DOHH2 (cell line): ENCODE measurements around the gene MALT1.
A peak's percentile ranks its signal among the peaks of the same experiment; 100 is the strongest.

Experiments
- H3F3A ChIP-seq: fragments of 200-600 bp; sonication (generic), shearing (Covaris generic); 2 replicates; pipeline ENCODE4 v1.6.0; 2016; ENCODE audit warnings: antibody characterized with exemption, mild to moderate bottlenecking; ENCODE audit not compliant: control insufficient read depth, insufficient read depth
- H3K27ac ChIP-seq: fragments of 200-600 bp; sonication (generic); 2 replicates; pipeline ENCODE4 v1.5.1; 2014; ENCODE audit warnings: low read depth, mild to moderate bottlenecking, low read length, moderate library complexity
- H3K27me3 ChIP-seq: fragments of 200-600 bp; sonication (generic); 2 replicates; pipeline ENCODE4 v1.6.1; 2014; ENCODE audit warnings: mild to moderate bottlenecking, low read length, mixed read lengths; ENCODE audit not compliant: control insufficient read depth
- H3K36me3 ChIP-seq: fragments of 200-600 bp; sonication (generic); 2 replicates; pipeline ENCODE4 v1.6.1; 2014; ENCODE audit warnings: mild to moderate bottlenecking, low read length, moderate library complexity, mixed read lengths; ENCODE audit not compliant: control insufficient read depth
- H3K4me1 ChIP-seq: fragments of 200-600 bp; sonication (generic); 2 replicates; pipeline ENCODE4 v1.6.1; 2014; ENCODE audit warnings: mild to moderate bottlenecking, low read length, mixed read lengths; ENCODE audit not compliant: control insufficient read depth
- H3K4me2 ChIP-seq: fragments of 200-600 bp; sonication (generic); 2 replicates; pipeline ENCODE4 v1.6.0; 2014; ENCODE audit warnings: mild to moderate bottlenecking, low read length, moderate library complexity
- H3K4me3 ChIP-seq: fragments of 200-600 bp; sonication (generic); 2 replicates; pipeline ENCODE4 v1.5.1; 2014; ENCODE audit warnings: mild to moderate bottlenecking, low read length, mixed read lengths
- H3K79me2 ChIP-seq: fragments of 200-600 bp; sonication (generic); 2 replicates; pipeline ENCODE4 v1.6.1; 2014; ENCODE audit warnings: mild to moderate bottlenecking, low read length, mixed read lengths; ENCODE audit not compliant: control insufficient read depth
- H3K9me2 ChIP-seq: fragments of 200-600 bp; sonication (generic); replicated peaks from 2 replicates; pipeline ENCODE4 v1.6.1; 2014; ENCODE audit warnings: mild to moderate bottlenecking, low read length, mixed read lengths; ENCODE audit not compliant: control insufficient read depth
- H3K9me3 ChIP-seq: fragments of 200-600 bp; sonication (generic); 2 replicates; pipeline ENCODE4 v1.6.1; 2014; ENCODE audit warnings: antibody characterized with exemption, low read length, mixed read lengths; ENCODE audit not compliant: control insufficient read depth, insufficient read depth
- H4K20me1 ChIP-seq: fragments of 200-600 bp; sonication (generic); 2 replicates; pipeline ENCODE4 v1.6.0; 2014; ENCODE audit warnings: low read depth, mild to moderate bottlenecking, antibody characterized with exemption, low read length, moderate library complexity; ENCODE audit not compliant: control insufficient read depth, insufficient read depth
- CTCF ChIP-seq: fragments of 200-600 bp; sonication (generic); IDR thresholded peaks from one replicate; pipeline ENCODE4 v1.5.1; 2014; ENCODE audit warnings: antibody characterized with exemption, mild to moderate bottlenecking, low read depth, low read length; ENCODE audit not compliant: poor library complexity, severe bottlenecking
- EZH2phosphoT487 ChIP-seq: fragments of 200-600 bp; sonication (generic); IDR thresholded peaks from 2 replicates; pipeline ENCODE4 v1.6.1; 2017; ENCODE audit warnings: borderline replicate concordance, mild to moderate bottlenecking, antibody characterized with exemption, low read length, moderate library complexity, mixed read lengths

MALT1 gene

GRCh38 chr18:58659691-58660090 is 11.6 kb upstream of the MALT1 start:
- Histone ChIP-seq H3K9me3 (0 out of 2 replicates have a peak, but pooled peaks cover 3% of the 10 kb centered on the region), H3F3A (peaks cover 28% of the 10 kb centered on the region), H3K4me1 (peaks cover 95% of the 10 kb centered on the region), H3K9me2 (no peaks in the 10 kb centered on the region), H3K27ac (peak overlapping the region; percentile 87), H3K36me3 (peaks cover 3% of the 10 kb centered on the region; the same call in 1 of the 2 replicates), H3K79me2 (no peaks in the 10 kb centered on the region), H3K27me3 (no peaks in the 10 kb centered on the region), H4K20me1 (no peaks in the 10 kb centered on the region), H3K4me3 (peak overlapping the region; percentile 75), H3K4me2 (peak overlapping the region; percentile 92)
- no peak for TF ChIP-seq EZH2phosphoT487
- TF ChIP-seq CTCF, result no peak

DNA sequence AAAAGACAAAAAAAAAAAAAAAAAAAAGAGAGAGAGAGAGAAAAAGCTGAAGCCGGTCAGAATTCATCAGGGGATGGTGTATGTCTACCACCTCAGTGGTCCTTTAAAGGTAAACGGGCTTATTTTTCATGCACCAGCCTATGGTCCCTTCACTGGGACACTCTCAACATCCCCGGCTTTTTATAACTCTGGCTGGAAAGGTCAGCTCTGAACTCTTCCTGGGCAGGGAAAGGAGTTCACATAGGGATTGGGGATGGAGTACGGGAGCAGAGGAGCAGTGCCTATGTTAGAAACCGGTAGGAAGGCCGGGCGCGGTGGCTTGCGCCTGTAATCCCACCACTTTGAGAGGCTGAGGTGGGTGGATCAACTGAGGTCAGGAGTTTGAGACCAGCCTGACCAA is 10.3 kb upstream of the MALT1 start:
- Histone ChIP-seq H3F3A (peaks cover 28% of the 10 kb centered on the region), H3K9me2 (no peaks in the 10 kb centered on the region), H3K9me3 (no peaks in the 10 kb centered on the region), H3K4me3 (no peak overlapping the region), H3K27ac (no peak overlapping the region), H3K79me2 (no peaks in the 10 kb centered on the region), H3K4me1 (peaks cover 85% of the 10 kb centered on the region), H3K36me3 (peaks cover 3% of the 10 kb centered on the region; the same call in 1 of the 2 replicates), H4K20me1 (no peaks in the 10 kb centered on the region), H3K27me3 (no peaks in the 10 kb centered on the region), H3K4me2 (peak overlapping the region; percentile 92; the same call in 1 of the 2 replicates)
- TF ChIP-seq CTCF, result no peak
- TF ChIP-seq EZH2phosphoT487, result no peak

DNA sequence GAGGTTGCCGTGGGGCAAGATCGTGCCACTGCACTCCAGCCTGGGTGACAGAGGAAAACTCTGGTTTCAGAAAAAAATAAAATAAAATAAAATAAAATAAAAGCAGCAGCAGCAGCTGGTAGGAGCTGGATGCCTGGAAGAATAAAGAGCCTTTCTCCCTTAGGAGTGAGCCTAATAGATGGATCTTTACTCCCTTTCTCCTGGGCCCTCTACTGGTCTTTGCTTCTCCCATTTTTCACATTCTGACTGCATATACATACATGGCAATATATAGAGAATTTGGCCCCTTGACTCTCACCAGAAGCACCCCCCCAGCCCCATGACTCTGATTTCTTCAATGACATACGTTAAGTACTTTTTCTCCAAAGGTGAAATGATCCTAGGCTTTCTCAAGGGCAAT is 9.8 kb upstream of the MALT1 start:
- TF ChIP-seq CTCF (peak; percentile 42), EZH2phosphoT487 (no peak)
- Histone ChIP-seq H3K36me3 (peaks cover 3% of the 10 kb centered on the region; the same call in 1 of the 2 replicates), H3F3A (peaks cover 28% of the 10 kb centered on the region), H3K4me2 (peak overlapping the region; percentile 70), H3K9me2 (no peaks in the 10 kb centered on the region), H3K4me1 (peaks cover 80% of the 10 kb centered on the region), H3K9me3 (no peaks in the 10 kb centered on the region), H4K20me1 (no peaks in the 10 kb centered on the region), H3K27ac (peak overlapping the region; percentile 31; the same call in 1 of the 2 replicates), H3K4me3 (peak overlapping the region; percentile 57), H3K79me2 (no peaks in the 10 kb centered on the region), H3K27me3 (no peaks in the 10 kb centered on the region)
